ENCODE measurements around the gene CNTRL. TPM values are rescaled to one million over a fixed set of nuclear protein-coding genes. Genes with fewer than 3 reads are reported as not detected.
"Not testable (repeated sequence)": the region's sequence is repeated elsewhere in the genome, so short reads cannot be mapped to it uniquely, and the experiment has no call there.

CNTRL gene
- total and polyA plus RNA-seq, 2 donors, result 8.7 to 37.8 TPM

- Histone ChIP-seq H3K36me3 (ENCODE audit: insufficient read depth) (peaks cover 6% of the 10 kb centered on the region), H3K27ac (ENCODE audit: low read depth) (no peak overlapping the region), H3K4me1 (ENCODE audit: insufficient read depth) (no peaks in the 10 kb centered on the region), H3K4me3 (ENCODE audit: low read depth, low read length) (no peak overlapping the region)
- DNase-seq (ENCODE audit: extremely low spot score), result no peak
- WGBS, result 96% methylated on average over 4 of the region's 4 CpGs
These were observed 83.2 kb downstream of the CNTRL start for GRCh38 chr9:121157939-121158338.

GRCh38 chr9:121160025-121160424 lies 85.3 kb downstream of the CNTRL start:
- no peak overlapping the region for H3K27ac ChIP-seq (ENCODE audit: low read depth)
- peaks cover 6% of the 10 kb centered on the region for H3K36me3 ChIP-seq (ENCODE audit: insufficient read depth)
- WGBS, result 79% methylated on average over 1 of the region's 1 CpG
- DNase-seq (ENCODE audit: extremely low spot score), result no peak
- no peak overlapping the region for H3K4me3 ChIP-seq (ENCODE audit: low read depth, low read length)
- no peaks in the 10 kb centered on the region for H3K4me1 ChIP-seq (ENCODE audit: insufficient read depth)

GRCh38 chr9:121168052-121168451 lies 93.3 kb downstream of the CNTRL start:
- WGBS, result 95% methylated on average over 2 of the region's 2 CpGs
- no peak for DNase-seq (ENCODE audit: extremely low spot score)
- Histone ChIP-seq H3K4me1 (ENCODE audit: insufficient read depth) (no peaks in the 10 kb centered on the region), H3K36me3 (ENCODE audit: insufficient read depth) (peaks cover 2% of the 10 kb centered on the region), H3K27ac (ENCODE audit: low read depth) (no peak overlapping the region), H3K4me3 (ENCODE audit: low read depth, low read length) (no peak overlapping the region)

- no peak for DNase-seq (ENCODE audit: extremely low spot score)
- Histone ChIP-seq H3K27ac (ENCODE audit: low read depth) (no peak overlapping the region), H3K36me3 (ENCODE audit: insufficient read depth) (peaks cover 2% of the 10 kb centered on the region), H3K4me3 (ENCODE audit: low read depth, low read length) (no peak overlapping the region), H3K4me1 (ENCODE audit: insufficient read depth) (no peaks in the 10 kb centered on the region)
- WGBS, result 77% methylated on average over 3 of the region's 3 CpGs
These were observed 94.4 kb downstream of the CNTRL start for GRCh38 chr9:121169094-121169601.

- Histone ChIP-seq H3K27ac (ENCODE audit: low read depth) (no peak overlapping the region), H3K4me3 (ENCODE audit: low read depth, low read length) (no peak overlapping the region), H3K4me1 (ENCODE audit: insufficient read depth) (no peaks in the 10 kb centered on the region), H3K36me3 (ENCODE audit: insufficient read depth) (peaks cover 2% of the 10 kb centered on the region)
- no peak for DNase-seq (ENCODE audit: extremely low spot score)
- WGBS, result 86% methylated on average over 5 of the region's 5 CpGs
These were observed 96.5 kb downstream of the CNTRL start for GRCh38 chr9:121171236-121171635.

GRCh38 chr9:121172726-121173487 lies 98.2 kb downstream of the CNTRL start:
- H3K36me3 ChIP-seq (ENCODE audit: insufficient read depth), result peaks cover 2% of the 10 kb centered on the region

GRCh38 chr9:121173501-121173900 lies 98.7 kb downstream of the CNTRL start:
- no peaks in the 10 kb centered on the region for H3K36me3 ChIP-seq (ENCODE audit: insufficient read depth)
- 94% methylated on average over 7 of the region's 7 CpGs for WGBS

More at GRCh38 chr9:121172726-121173487, 98.2 kb downstream of the CNTRL start:
- 99% methylated on average over 1 of the region's 1 CpG for WGBS
- H3K4me1 ChIP-seq (ENCODE audit: insufficient read depth), result no peaks in the 10 kb centered on the region
- no peak overlapping the region for H3K4me3 ChIP-seq (ENCODE audit: low read depth, low read length)
- no peak for DNase-seq (ENCODE audit: extremely low spot score)
- no peak overlapping the region for H3K27ac ChIP-seq (ENCODE audit: low read depth)

GRCh38 chr9:121178676-121179372 lies 104.1 kb downstream of the CNTRL start:
- Histone ChIP-seq H3K4me3 (ENCODE audit: low read depth, low read length) (no peak overlapping the region), H3K27ac (ENCODE audit: low read depth) (no peak overlapping the region), H3K4me1 (ENCODE audit: insufficient read depth) (no peaks in the 10 kb centered on the region), H3K36me3 (ENCODE audit: insufficient read depth) (peaks cover 2% of the 10 kb centered on the region)
- DNase-seq (ENCODE audit: extremely low spot score), result no peak
- WGBS, result 82% methylated on average over 6 of the region's 6 CpGs

More at GRCh38 chr9:121173501-121173900, 98.7 kb downstream of the CNTRL start:
- no peak overlapping the region for H3K27ac ChIP-seq (ENCODE audit: low read depth)
- H3K4me3 ChIP-seq (ENCODE audit: low read depth, low read length), result no peak overlapping the region
- H3K4me1 ChIP-seq (ENCODE audit: insufficient read depth), result no peaks in the 10 kb centered on the region
- no peak for DNase-seq (ENCODE audit: extremely low spot score)

- H3K4me1 ChIP-seq (ENCODE audit: insufficient read depth); H3K36me3 ChIP-seq (ENCODE audit: insufficient read depth); H3K4me3 ChIP-seq (ENCODE audit: low read depth, low read length); H3K27ac ChIP-seq (ENCODE audit: low read depth); DNase-seq (ENCODE audit: extremely low spot score): not testable (repeated sequence)
- 70% methylated on average over 1 of the region's 1 CpG for WGBS
These were observed 104.6 kb downstream of the CNTRL start for GRCh38 chr9:121179373-121179721.

GRCh38 chr9:121179930-121180681 lies 105.4 kb downstream of the CNTRL start:
- no peak for DNase-seq (ENCODE audit: extremely low spot score)
- Histone ChIP-seq H3K27ac (ENCODE audit: low read depth) (no peak overlapping the region), H3K36me3 (ENCODE audit: insufficient read depth) (peaks cover 2% of the 10 kb centered on the region), H3K4me1 (ENCODE audit: insufficient read depth) (no peaks in the 10 kb centered on the region), H3K4me3 (ENCODE audit: low read depth, low read length) (no peak overlapping the region)
- 77% methylated on average over 3 of the region's 3 CpGs for WGBS

- H3K4me1 ChIP-seq (ENCODE audit: insufficient read depth), result no peaks in the 10 kb centered on the region
- 91% methylated on average over 3 of the region's 3 CpGs for WGBS
- no peak overlapping the region for H3K27ac ChIP-seq (ENCODE audit: low read depth)
- DNase-seq (ENCODE audit: extremely low spot score), result no peak
- H3K36me3 ChIP-seq (ENCODE audit: insufficient read depth), result peaks cover 2% of the 10 kb centered on the region
- H3K4me3 ChIP-seq (ENCODE audit: low read depth, low read length), result no peak overlapping the region
These were observed 107.5 kb downstream of the CNTRL start for GRCh38 chr9:121182101-121182836.

GRCh38 chr9:121182989-121183388 lies 108.2 kb downstream of the CNTRL start:
- DNase-seq (ENCODE audit: extremely low spot score), result no peak
- Histone ChIP-seq H3K4me3 (ENCODE audit: low read depth, low read length) (no peak overlapping the region), H3K4me1 (ENCODE audit: insufficient read depth) (no peaks in the 10 kb centered on the region), H3K36me3 (ENCODE audit: insufficient read depth) (peaks cover 2% of the 10 kb centered on the region), H3K27ac (ENCODE audit: low read depth) (no peak overlapping the region)

All from urinary bladder (tissue), 4 donors.